Choroid plexus epithelial cell (primary cell): ENCODE data around the gene GMPPB.
A peak's percentile ranks its signal among the peaks of the same experiment; 100 is the strongest.

ENCODE experiments used
- DNase-seq: peaks from one replicate; pipeline ENCODE4 v3.0.0-alpha.2; 2010; ENCODE audit warnings: low read depth
- H3K4me3 ChIP-seq: 2 replicates; pipeline ENCODE4 v1.5.1; 2011; ENCODE audit warnings: low read depth, mild to moderate bottlenecking, control low read depth, low read length, moderate library complexity
- CTCF ChIP-seq: conservative IDR thresholded peaks from 2 replicates; pipeline ENCODE4 v1.5.1; 2011; ENCODE audit warnings: low read depth, mild to moderate bottlenecking, control low read depth, inconsistent platforms, low read length, moderate library complexity

The GMPPB gene

GRCh38 chr3:49723628-49724551, at the start of gene GMPPB:
Gene GMPPB (minus strand): TSS chr3:49723951. CDS start chr3:49723726, 225 bp downstream.
- DNase-seq, result peak; percentile 98
- peak within 1 kb of the TSS; percentile 79 for H3K4me3 ChIP-seq
- no peak for TF ChIP-seq CTCF

GRCh38 chr3:49772703-49773102, 49.0 kb upstream of the GMPPB start:
- no peak for TF ChIP-seq CTCF
- no peak overlapping the region for H3K4me3 ChIP-seq
- DNase-seq, result no peak

GRCh38 chr3:49771340-49771938, 47.7 kb upstream of the GMPPB start:
- DNase-seq, result no peak
- no peak for TF ChIP-seq CTCF
- no peak overlapping the region for H3K4me3 ChIP-seq

- no peak overlapping the region for H3K4me3 ChIP-seq
- DNase-seq, result no peak
- no peak for TF ChIP-seq CTCF
Measured at GRCh38 chr3:49769926-49770325, 46.2 kb upstream of the GMPPB start.

GRCh38 chr3:49769286-49769915, 45.6 kb upstream of the GMPPB start:
- no peak for TF ChIP-seq CTCF

GRCh38 chr3:49763981-49764380, 40.2 kb upstream of the GMPPB start:
- no peak overlapping the region for H3K4me3 ChIP-seq
- no peak for DNase-seq
- TF ChIP-seq CTCF, result no peak

More at GRCh38 chr3:49769286-49769915, 45.6 kb upstream of the GMPPB start:
- H3K4me3 ChIP-seq, result no peak overlapping the region
- no peak for DNase-seq
